Endodermal cell (in vitro differentiated cells): Measurements from ENCODE around the gene PCP2. TPM values are rescaled to one million over a fixed set of nuclear protein-coding genes. Genes with fewer than 3 reads are reported as not detected.

Experiments used
- DNase-seq: peaks from one replicate; pipeline ENCODE4 v3.0.0-alpha.2; 2017
- H3K27ac ChIP-seq: 2 replicates; pipeline ENCODE4 v1.5.1; 2013; ENCODE audit warnings: mild to moderate bottlenecking, low read depth, low read length, moderate library complexity
- H3K27me3 ChIP-seq: 2 replicates; pipeline ENCODE4 v1.6.1; 2013; ENCODE audit warnings: mild to moderate bottlenecking, low read length, moderate library complexity; ENCODE audit not compliant: insufficient read depth, control insufficient read depth, poor library complexity, severe bottlenecking
- H3K36me3 ChIP-seq: 2 replicates; pipeline ENCODE4 v1.7.0; 2013; ENCODE audit warnings: mild to moderate bottlenecking, low read length, moderate library complexity; ENCODE audit not compliant: control insufficient read depth, insufficient read depth
- H3K4me1 ChIP-seq: one replicate; pipeline ENCODE4 v1.7.0; 2013; ENCODE audit warnings: low read length; ENCODE audit not compliant: control insufficient read depth, insufficient read depth
- H3K4me3 ChIP-seq: 2 replicates; pipeline ENCODE4 v1.5.1; 2013; ENCODE audit warnings: mild to moderate bottlenecking, low read length, moderate library complexity
- H3K9ac ChIP-seq: 2 replicates; pipeline ENCODE4 v1.6.1; 2013; ENCODE audit warnings: mild to moderate bottlenecking, low read length, moderate library complexity; ENCODE audit not compliant: poor library complexity, severe bottlenecking; ENCODE audit errors: extremely low read depth
- H3K9me3 ChIP-seq: 2 replicates; pipeline ENCODE4 v1.6.1; 2013; ENCODE audit warnings: mild to moderate bottlenecking, low read length, moderate library complexity; ENCODE audit not compliant: control insufficient read depth
- H3K27ac Mint-ChIP-seq: 2 replicates; pipeline ENCODE4 v1.8.0; 2020; ENCODE audit warnings: mixed read lengths
- H3K27me3 Mint-ChIP-seq: 2 replicates; pipeline ENCODE4 v1.8.0; 2021; ENCODE audit warnings: mild to moderate bottlenecking, mixed read lengths; ENCODE audit not compliant: insufficient read depth
- H3K36me3 Mint-ChIP-seq: 2 replicates; pipeline ENCODE4 v1.8.0; 2020; ENCODE audit warnings: low read depth, mixed read lengths
- H3K4me1 Mint-ChIP-seq: 2 replicates; pipeline ENCODE4 v1.8.0; 2020; ENCODE audit warnings: mixed read lengths
- H3K4me3 Mint-ChIP-seq: 2 replicates; pipeline ENCODE4 v1.8.0; 2020; ENCODE audit warnings: mild to moderate bottlenecking, moderate library complexity, mixed read lengths
- H3K9me3 Mint-ChIP-seq: 2 replicates; pipeline ENCODE4 v1.8.0; 2020; ENCODE audit warnings: mild to moderate bottlenecking, mixed read lengths
- WGBS, 2 experiments: methylation state at CpG; one replicate each; pipeline versions ENCODE4 v1.1.5 to v1.1.7; 2013; ENCODE audit warnings: missing lambda C conversion rate in 2 of 2, mixed read lengths in 1 of 2; ENCODE audit not compliant: insufficient coverage in 1 of 2, insufficient read length in 1 of 2; 5-methylcytosine and 5-hydroxymethylcytosine counted together
- total RNA-seq, 2 donors: library from RNA; stranded (reverse); fragmentation: NEBNext Ultra II Directional in 1 of 2; extraction: Animal tissue kit (Norgen Biotek cat#: 25700) in 1 of 2; gene quantifications; 2 replicates in 1 of 2; 3 replicates in 1 of 2; pipeline ENCODE4 v1.2.1, GENCODE V29; 2021
- TF ChIP-seq, protein P1 (sequence below): fragments of 200-600 bp; sonication (generic); conservative IDR thresholded peaks from 2 replicates; pipeline ENCODE4 v1.5.0; 2021; ENCODE audit warnings: antibody characterized with exemption, mild to moderate bottlenecking

Gene PCP2
- total RNA-seq, 2 donors from 2014 or later = 0.55 TPM; not detected in 1

DNA sequence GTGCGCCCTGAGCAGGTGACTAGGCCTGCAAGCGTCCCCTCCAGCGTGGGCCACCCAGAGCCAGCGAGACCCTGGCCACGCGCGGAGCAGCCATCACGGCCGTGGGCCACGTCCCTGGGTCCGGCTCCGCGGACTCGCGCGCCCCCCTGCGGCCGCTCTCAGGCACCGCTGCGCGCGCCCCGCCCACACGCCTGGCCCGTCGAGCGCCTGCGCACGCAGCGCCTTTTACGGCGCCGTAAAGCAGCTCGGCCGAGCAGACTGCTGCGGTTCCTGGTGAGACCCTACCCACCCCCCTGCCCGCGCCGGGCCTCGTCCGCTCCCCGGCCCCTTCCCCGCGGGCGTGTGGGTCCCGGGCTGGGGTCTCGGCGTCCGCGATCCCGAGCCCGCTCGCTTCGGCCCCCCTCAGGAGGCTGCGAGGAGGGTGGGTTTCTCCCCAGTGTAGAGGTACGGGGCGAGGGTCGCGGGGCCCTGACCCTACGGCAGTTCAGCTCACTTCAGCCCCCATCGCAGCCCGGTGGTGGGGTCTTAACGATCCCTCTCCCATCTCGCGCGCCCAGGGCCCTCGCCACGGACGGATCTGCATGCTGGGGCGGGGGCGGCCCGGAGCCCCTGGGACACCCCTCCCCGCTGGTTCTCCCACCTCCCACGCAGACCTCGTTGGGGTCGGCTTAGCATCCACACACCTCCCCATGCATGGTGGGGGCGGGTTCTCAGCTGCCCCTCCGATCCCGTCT lies 47.3 kb upstream of the PCP2 start, which contains the start of gene TRAPPC5:
Gene TRAPPC5, plus strand, starts transcription at position 228 of the 734 bp plus-strand sequence. CDS start 1,421 bp downstream, outside the sequence.
- peak within 1 kb of the TSS; percentile 77 for H3K4me3 Mint-ChIP-seq
- H3K27me3 Mint-ChIP-seq = peaks cover 33% of the 10 kb centered on the region
- no peak within 1 kb of the TSS for H3K27ac ChIP-seq

DNA sequence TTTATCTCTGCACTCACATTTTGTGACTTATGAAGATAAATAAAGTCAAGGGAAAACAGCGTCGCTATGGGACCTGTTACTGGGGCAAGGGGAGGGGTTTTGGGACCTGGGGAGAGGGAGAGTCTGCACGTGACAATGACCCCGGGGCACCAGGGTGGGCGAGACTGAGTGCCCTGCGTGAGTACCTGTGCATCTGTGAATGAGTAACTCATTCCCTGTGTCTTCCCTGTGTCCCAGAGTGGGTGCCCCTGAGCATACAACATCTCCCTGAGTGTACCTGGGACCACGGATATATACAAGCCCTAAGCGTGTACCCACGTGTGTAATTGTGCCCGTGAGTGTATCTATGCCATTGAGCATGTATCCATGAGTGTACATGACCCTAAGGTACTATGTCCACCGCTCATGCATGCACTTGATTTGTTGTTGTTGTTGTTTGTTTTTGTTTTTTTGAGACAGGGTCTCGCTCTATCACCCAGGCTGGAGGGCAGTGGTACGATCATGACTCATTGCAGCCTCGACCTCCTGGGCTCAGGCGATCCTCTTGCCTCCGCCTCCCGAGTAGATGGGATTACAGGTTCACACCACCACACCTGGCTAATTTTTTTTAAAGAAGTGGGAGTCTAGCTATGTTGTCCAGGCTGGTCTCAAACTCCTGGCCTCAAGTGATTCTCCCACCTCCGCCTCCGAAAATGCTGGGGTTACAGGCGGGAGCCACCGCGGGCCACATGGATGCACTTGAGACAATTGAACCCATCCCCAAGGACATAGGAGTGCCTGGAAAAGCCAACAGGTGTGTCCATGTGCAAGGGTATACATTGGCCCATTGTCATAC lies 46.5 kb upstream of the PCP2 start:
- no peak overlapping the region for H3K27ac ChIP-seq
- Mint-ChIP-seq H3K4me1 (peaks cover 2% of the 10 kb centered on the region), H3K9me3 (no peaks in the 10 kb centered on the region), H3K27me3 (peaks cover 34% of the 10 kb centered on the region), H3K36me3 (peaks cover 15% of the 10 kb centered on the region), H3K27ac (no peak overlapping the region), H3K4me3 (peak overlapping the region; percentile 77)
- peak overlapping the region; percentile 87 for H3K4me3 ChIP-seq
- no peak overlapping the region for H3K9ac ChIP-seq
- DNase-seq = no peak
- TF ChIP-seq, protein P1, sequence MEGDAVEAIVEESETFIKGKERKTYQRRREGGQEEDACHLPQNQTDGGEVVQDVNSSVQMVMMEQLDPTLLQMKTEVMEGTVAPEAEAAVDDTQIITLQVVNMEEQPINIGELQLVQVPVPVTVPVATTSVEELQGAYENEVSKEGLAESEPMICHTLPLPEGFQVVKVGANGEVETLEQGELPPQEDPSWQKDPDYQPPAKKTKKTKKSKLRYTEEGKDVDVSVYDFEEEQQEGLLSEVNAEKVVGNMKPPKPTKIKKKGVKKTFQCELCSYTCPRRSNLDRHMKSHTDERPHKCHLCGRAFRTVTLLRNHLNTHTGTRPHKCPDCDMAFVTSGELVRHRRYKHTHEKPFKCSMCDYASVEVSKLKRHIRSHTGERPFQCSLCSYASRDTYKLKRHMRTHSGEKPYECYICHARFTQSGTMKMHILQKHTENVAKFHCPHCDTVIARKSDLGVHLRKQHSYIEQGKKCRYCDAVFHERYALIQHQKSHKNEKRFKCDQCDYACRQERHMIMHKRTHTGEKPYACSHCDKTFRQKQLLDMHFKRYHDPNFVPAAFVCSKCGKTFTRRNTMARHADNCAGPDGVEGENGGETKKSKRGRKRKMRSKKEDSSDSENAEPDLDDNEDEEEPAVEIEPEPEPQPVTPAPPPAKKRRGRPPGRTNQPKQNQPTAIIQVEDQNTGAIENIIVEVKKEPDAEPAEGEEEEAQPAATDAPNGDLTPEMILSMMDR = no peak
- H3K4me1 ChIP-seq = no peaks in the 10 kb centered on the region
- no peaks in the 10 kb centered on the region for H3K9me3 ChIP-seq
- H3K27me3 ChIP-seq = peaks cover 28% of the 10 kb centered on the region
- peaks cover 13% of the 10 kb centered on the region for H3K36me3 ChIP-seq
- 56 to 58% methylated on average over 20 to 22 of the region's 22 CpGs for WGBS, 2 experiments

More for the DNA sequence above, 47.3 kb upstream of the PCP2 start, which contains the start of gene TRAPPC5:
- Mint-ChIP-seq H3K9me3 (no peaks in the 10 kb centered on the region), H3K4me1 (peaks cover 5% of the 10 kb centered on the region), H3K36me3 (peaks cover 18% of the 10 kb centered on the region), H3K27ac (peak within 1 kb of the TSS; percentile 70)
- Histone ChIP-seq H3K4me3 (peak within 1 kb of the TSS; percentile 87), H3K9ac (peak within 1 kb of the TSS; percentile 57), H3K36me3 (peaks cover 13% of the 10 kb centered on the region), H3K4me1 (no peaks in the 10 kb centered on the region), H3K27me3 (peaks cover 28% of the 10 kb centered on the region), H3K9me3 (no peaks in the 10 kb centered on the region)
- WGBS, 2 experiments = 0% methylated on average over 18 to 79 of the region's 79 CpGs
- peak; percentile 94 for DNase-seq
- TF ChIP-seq, protein P1 = peak; percentile 97

DNA sequence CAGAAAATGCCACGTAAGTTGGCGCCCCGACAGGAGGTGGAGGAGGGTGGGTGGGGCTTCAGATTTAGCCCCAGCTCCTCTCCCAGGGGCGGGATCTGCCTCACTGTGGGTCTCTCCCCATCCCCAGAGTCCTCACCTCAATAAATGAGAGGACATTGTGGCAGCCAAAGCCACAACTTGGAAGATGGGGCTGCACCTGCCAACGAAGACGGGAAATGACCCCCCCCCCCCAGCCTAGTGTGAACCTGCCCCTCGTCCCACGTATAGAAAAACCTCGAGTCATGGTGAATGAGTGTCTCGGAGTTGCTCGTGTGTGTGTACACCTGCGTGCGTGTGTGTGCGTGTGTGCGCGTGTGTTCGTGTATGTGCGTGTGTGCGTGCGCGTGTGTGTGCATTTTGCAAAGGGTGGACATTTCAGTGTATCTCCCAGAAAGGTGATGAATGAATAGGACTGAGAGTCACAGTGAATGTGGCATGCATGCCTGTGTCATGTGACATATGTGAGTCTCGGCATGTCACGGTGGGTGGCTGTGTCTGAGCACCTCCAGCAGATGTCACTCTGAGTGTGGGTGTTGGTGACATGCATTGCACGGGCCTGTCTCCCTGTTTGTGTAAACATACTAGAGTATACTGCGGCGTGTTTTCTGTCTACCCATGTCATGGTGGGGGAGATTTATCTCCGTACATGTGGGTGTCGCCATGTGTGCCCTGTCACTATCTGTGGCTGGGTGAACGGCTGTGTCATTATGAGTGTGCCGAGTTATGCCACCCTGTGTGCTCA lies 45.6 kb upstream of the PCP2 start:
- no peak overlapping the region for H3K27ac ChIP-seq
- no peak for DNase-seq
- Mint-ChIP-seq H3K4me1 (peaks cover 2% of the 10 kb centered on the region), H3K9me3 (peaks cover under 1% of the 10 kb centered on the region), H3K27ac (peak overlapping the region; percentile 52), H3K36me3 (peaks cover 15% of the 10 kb centered on the region), H3K4me3 (no peak overlapping the region), H3K27me3 (peaks cover 41% of the 10 kb centered on the region)
- H3K36me3 ChIP-seq = peaks cover 13% of the 10 kb centered on the region
- TF ChIP-seq, protein P1 = no peak
- whole genome bisulfite sequencing, 2 experiments = 79 to 84% methylated on average over 22 to 30 of the region's 30 CpGs
- H3K9me3 ChIP-seq = no peaks in the 10 kb centered on the region
- peaks cover 28% of the 10 kb centered on the region for H3K27me3 ChIP-seq
- no peaks in the 10 kb centered on the region for H3K4me1 ChIP-seq
- H3K9ac ChIP-seq = no peak overlapping the region
- no peak overlapping the region for H3K4me3 ChIP-seq
